ENCODE results near the gene GHITM.
"Not testable (repeated sequence)": the region's sequence is repeated elsewhere in the genome, so short reads cannot be mapped to it uniquely, and the experiment has no call there.

Gene GHITM

GRCh38 chr10:84139126-84140035, at the start of gene GHITM:
GHITM (plus strand) TSS chr10:84139509; CDS start chr10:84141501, 1,992 bp downstream.
- peak; percentile 92 to 94 for DNase-seq

- no peak for DNase-seq
Observed at GRCh38 chr10:84095811-84096497, 43.4 kb upstream of the GHITM start.

GRCh38 chr10:84097787-84098353, 41.4 kb upstream of the GHITM start:
- peak in 1 of 2 experiments; percentile 13 for DNase-seq

- DNase-seq, result no peak
Observed at GRCh38 chr10:84098667-84099066, 40.6 kb upstream of the GHITM start.

GRCh38 chr10:84101042-84101441, 38.3 kb upstream of the GHITM start:
- DNase-seq, result no peak

GRCh38 chr10:84108797-84109196, 30.5 kb upstream of the GHITM start:
- DNase-seq, result no peak

- not testable (repeated sequence) for DNase-seq
Observed at GRCh38 chr10:84109772-84110171, 29.5 kb upstream of the GHITM start.

- not testable (repeated sequence) for DNase-seq
Observed at GRCh38 chr10:84113468-84113867, 25.8 kb upstream of the GHITM start.

GRCh38 chr10:84114088-84114667, 25.1 kb upstream of the GHITM start:
- DNase-seq, result no peak

GRCh38 chr10:84117204-84117603, 22.1 kb upstream of the GHITM start:
- not testable (repeated sequence) for DNase-seq

- no peak for DNase-seq
Observed at GRCh38 chr10:84117686-84118394, 21.5 kb upstream of the GHITM start.

- no peak for DNase-seq
Observed at GRCh38 chr10:84118395-84119006, 20.8 kb upstream of the GHITM start.

- DNase-seq, result no peak
Observed at GRCh38 chr10:84123362-84123761, 15.9 kb upstream of the GHITM start.

- DNase-seq, result not testable (repeated sequence)
Observed at GRCh38 chr10:84125910-84126784, 13.2 kb upstream of the GHITM start.

GRCh38 chr10:84126785-84127167, 12.5 kb upstream of the GHITM start:
- DNase-seq, result no peak

- DNase-seq, result no peak
Observed at GRCh38 chr10:84135836-84136235, 3.5 kb upstream of the GHITM start.

GRCh38 chr10:84137811-84138210, 1.5 kb upstream of the GHITM start:
- no peak for DNase-seq

GRCh38 chr10:84138478-84139125, 707 bp upstream of the GHITM start:
- no peak for DNase-seq

- peak in 1 of 2 experiments; percentile 26 for DNase-seq
Observed at GRCh38 chr10:84140036-84140379, 699 bp downstream of the GHITM start.

GRCh38 chr10:84147347-84147746, 8.0 kb downstream of the GHITM start:
- no peak for DNase-seq

Measured in AML-193 (cell line).